GM19351 (cell line): Measurements from ENCODE around the gene STARD10.
"Not testable (repeated sequence)": the region's sequence is repeated elsewhere in the genome, so short reads cannot be mapped to it uniquely, and the experiment has no call there.

Source experiments
- ATAC-seq: cut with Tn5 transposase; IDR thresholded peaks from one replicate; pipeline ENCODE4 v1.9.1; 2021; ENCODE audit warnings: mild to moderate bottlenecking, moderate library complexity; ENCODE audit not compliant: unreplicated experiment

The STARD10 gene

GRCh38 chr11:72808331-72808798 lies 14.5 kb upstream of the STARD10 start:
- ATAC-seq: no peak

- no peak for ATAC-seq
These were observed 13.9 kb upstream of the STARD10 start for GRCh38 chr11:72807792-72808191.

GRCh38 chr11:72807021-72807693 lies 13.3 kb upstream of the STARD10 start:
- no peak for ATAC-seq

GRCh38 chr11:72806378-72806777 lies 12.5 kb upstream of the STARD10 start:
- ATAC-seq: not testable (repeated sequence)

GRCh38 chr11:72805216-72805615 lies 11.4 kb upstream of the STARD10 start:
- ATAC-seq: no peak

- no peak for ATAC-seq
These were observed 9.0 kb upstream of the STARD10 start for GRCh38 chr11:72802822-72803221.

GRCh38 chr11:72799441-72799840 lies 5.6 kb upstream of the STARD10 start:
- ATAC-seq: no peak

- no peak for ATAC-seq
These were observed 4.5 kb upstream of the STARD10 start for GRCh38 chr11:72798361-72798760.

- no peak for ATAC-seq
These were observed 797 bp downstream of the STARD10 start for GRCh38 chr11:72793076-72793424.

- no peak for ATAC-seq
These were observed 1.3 kb downstream of the STARD10 start for GRCh38 chr11:72792437-72793021.

- ATAC-seq: not testable (repeated sequence)
These were observed 2.6 kb downstream of the STARD10 start for GRCh38 chr11:72791228-72791627.

GRCh38 chr11:72789493-72790131 lies 4.2 kb downstream of the STARD10 start:
- ATAC-seq: no peak

GRCh38 chr11:72788241-72788640 lies 5.6 kb downstream of the STARD10 start:
- no peak for ATAC-seq

GRCh38 chr11:72787216-72788104 lies 6.4 kb downstream of the STARD10 start:
- ATAC-seq: peak; percentile 75

- peak; percentile 18 for ATAC-seq
These were observed 7.3 kb downstream of the STARD10 start for GRCh38 chr11:72786305-72787215.

GRCh38 chr11:72784662-72785061 lies 9.2 kb downstream of the STARD10 start:
- no peak for ATAC-seq

- ATAC-seq: no peak
These were observed 10.5 kb downstream of the STARD10 start for GRCh38 chr11:72783144-72783905.

- ATAC-seq: no peak
These were observed 11.5 kb downstream of the STARD10 start for GRCh38 chr11:72782081-72782920.
